Measurements from ENCODE around the gene NUDT21.
A peak's percentile ranks its signal among the peaks of the same experiment; 100 is the strongest.
"Not testable (repeated sequence)": the region's sequence is repeated elsewhere in the genome, so short reads cannot be mapped to it uniquely, and the experiment has no call there.

Gene NUDT21

GRCh38 chr16:56450986-56451752 is at the start of gene NUDT21, which contains the start of gene OGFOD1:
NUDT21 (minus strand) TSS chr16:56451332; CDS start chr16:56451202, 130 bp downstream.
OGFOD1 (plus strand) TSS chr16:56451554; CDS start chr16:56451613, 59 bp downstream.
- DNase-seq (ENCODE audit: low read depth in 2 of 2): peak; percentile 89 to 90

- no peak for DNase-seq (ENCODE audit: low read depth in 2 of 2)
These were observed 42.7 kb upstream of the NUDT21 start for GRCh38 chr16:56493815-56494214.

- DNase-seq (ENCODE audit: low read depth in 2 of 2): no peak
These were observed 42.0 kb upstream of the NUDT21 start for GRCh38 chr16:56493126-56493525.

GRCh38 chr16:56491657-56492261 is 40.6 kb upstream of the NUDT21 start:
- no peak for DNase-seq (ENCODE audit: low read depth in 2 of 2)

GRCh38 chr16:56488868-56489267 is 37.7 kb upstream of the NUDT21 start:
- not testable (repeated sequence) for DNase-seq (ENCODE audit: low read depth in 2 of 2)

GRCh38 chr16:56488035-56488434 is 36.9 kb upstream of the NUDT21 start:
- DNase-seq (ENCODE audit: low read depth in 2 of 2): no peak

GRCh38 chr16:56483394-56483793 is 32.3 kb upstream of the NUDT21 start:
- DNase-seq (ENCODE audit: low read depth in 2 of 2): no peak

- no peak for DNase-seq (ENCODE audit: low read depth in 2 of 2)
These were observed 31.6 kb upstream of the NUDT21 start for GRCh38 chr16:56482683-56483236.

GRCh38 chr16:56481468-56482122 is 30.5 kb upstream of the NUDT21 start:
- DNase-seq (ENCODE audit: low read depth in 2 of 2): no peak

- no peak for DNase-seq (ENCODE audit: low read depth in 2 of 2)
These were observed 29.8 kb upstream of the NUDT21 start for GRCh38 chr16:56480776-56481467.

GRCh38 chr16:56479469-56479868 is 28.3 kb upstream of the NUDT21 start:
- no peak for DNase-seq (ENCODE audit: low read depth in 2 of 2)

GRCh38 chr16:56478281-56479049 is 27.3 kb upstream of the NUDT21 start:
- DNase-seq (ENCODE audit: low read depth in 2 of 2): no peak

- no peak for DNase-seq (ENCODE audit: low read depth in 2 of 2)
These were observed 26.2 kb upstream of the NUDT21 start for GRCh38 chr16:56477096-56477878.

GRCh38 chr16:56475201-56475600 is 24.1 kb upstream of the NUDT21 start:
- no peak for DNase-seq (ENCODE audit: low read depth in 2 of 2)

GRCh38 chr16:56470666-56471065 is 19.5 kb upstream of the NUDT21 start:
- DNase-seq (ENCODE audit: low read depth in 2 of 2): no peak

- no peak for DNase-seq (ENCODE audit: low read depth in 2 of 2)
These were observed 19.1 kb upstream of the NUDT21 start for GRCh38 chr16:56470232-56470631.

- DNase-seq (ENCODE audit: low read depth in 2 of 2): no peak
These were observed 18.6 kb upstream of the NUDT21 start for GRCh38 chr16:56469748-56470147.

- no peak for DNase-seq (ENCODE audit: low read depth in 2 of 2)
These were observed 17.7 kb upstream of the NUDT21 start for GRCh38 chr16:56468800-56469199.

- DNase-seq (ENCODE audit: low read depth in 2 of 2): no peak
These were observed 15.2 kb upstream of the NUDT21 start for GRCh38 chr16:56466344-56466743.

GRCh38 chr16:56463153-56463552 is 12.0 kb upstream of the NUDT21 start:
- DNase-seq (ENCODE audit: low read depth in 2 of 2): no peak
